ENCODE measurements around the gene CHMP3. TPM values are rescaled to one million over a fixed set of nuclear protein-coding genes. Genes with fewer than 3 reads are reported as not detected.

The CHMP3 gene
- total and polyA plus RNA-seq, 2 experiments from 2014 or later: 57.0 to 74.4 TPM

DNA sequence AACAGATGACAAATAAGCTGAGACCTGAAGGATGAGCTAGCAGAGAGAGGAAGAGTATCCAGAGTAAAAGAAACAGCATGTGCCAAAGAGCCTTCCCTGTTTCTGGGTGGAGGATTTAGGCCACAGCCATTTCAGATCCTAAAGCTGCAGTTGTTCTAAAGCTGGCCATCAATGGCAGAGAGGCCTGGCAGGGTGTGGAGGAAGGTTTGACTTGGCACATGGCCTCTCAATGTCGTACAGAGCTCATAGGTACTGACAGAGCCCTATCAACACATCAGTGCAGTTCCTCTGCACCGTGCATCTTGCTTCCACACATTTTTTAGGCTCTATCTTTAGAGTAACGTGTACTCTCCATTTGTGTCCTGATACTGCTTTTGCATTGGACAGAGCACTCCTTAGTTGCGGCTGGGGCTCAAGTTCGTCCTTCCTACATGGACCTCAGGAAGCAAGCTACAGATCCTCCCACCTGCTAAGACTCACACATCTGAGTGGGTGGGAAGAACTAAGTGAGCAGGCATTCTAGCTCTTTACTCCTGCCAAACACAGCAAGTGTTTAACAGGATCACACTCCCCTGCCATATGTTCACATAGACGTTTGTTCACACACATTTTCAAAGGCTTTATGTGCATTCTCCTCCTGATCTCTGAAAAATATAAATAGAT lies 3.0 kb upstream of the CHMP3 start:
- H3K9me2 ChIP-seq (replicated peaks; ENCODE audit: insufficient read depth): no peaks in the 10 kb centered on the region
- TF ChIP-seq EZH2 (IDR thresholded peaks at IDR 0.05; ENCODE audit: borderline replicate concordance): no peak
- no peak overlapping the region for H3K4me2 ChIP-seq
- 80% methylated on average over 6 of the region's 6 CpGs for WGBS (ENCODE audit: low lambda C conversion rate, missing lambda C conversion rate)
- peaks cover 14% of the 10 kb centered on the region for H3K79me2 ChIP-seq
- H3K27ac ChIP-seq: no peak overlapping the region
- no peaks in the 10 kb centered on the region for H4K20me1 ChIP-seq (ENCODE audit: insufficient read depth, poor library complexity, severe bottlenecking)
- DNase-seq (ENCODE audit: low spot score): no peak
- H3K9me3 ChIP-seq (ENCODE audit: low read depth): no peaks in the 10 kb centered on the region
- no peaks in the 10 kb centered on the region for H3K27me3 ChIP-seq
- H3K4me1 ChIP-seq (ENCODE audit: insufficient read depth): peaks cover 9% of the 10 kb centered on the region
- no peaks in the 10 kb centered on the region for H3K36me3 ChIP-seq (replicated peaks; ENCODE audit: insufficient read depth, low read depth)
- H3K4me3 ChIP-seq: no peak overlapping the region
- no peak overlapping the region for H2AFZ ChIP-seq

DNA sequence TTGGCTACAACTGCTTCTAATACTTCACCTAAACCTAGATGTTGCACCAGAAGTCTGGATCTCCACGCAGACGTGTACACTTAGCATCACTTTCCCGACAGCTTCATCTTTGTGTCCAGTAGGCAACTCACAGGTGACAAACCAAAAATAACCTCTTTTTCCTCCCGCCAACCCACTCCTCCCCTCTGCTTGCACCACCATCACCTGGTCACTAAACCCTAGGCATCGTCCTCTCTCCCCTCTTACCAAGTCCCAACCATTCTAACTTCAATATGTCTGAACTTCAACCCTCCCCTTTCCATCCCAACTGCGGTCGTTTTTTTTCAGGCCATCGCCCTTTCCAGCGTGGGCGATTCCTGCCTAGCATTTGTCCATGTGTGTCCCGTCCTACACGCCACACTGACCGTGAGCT lies 413 bp upstream of the CHMP3 start:
- Histone ChIP-seq H3K79me2 (peaks cover 40% of the 10 kb centered on the region), H3K9me2 (replicated peaks; ENCODE audit: insufficient read depth) (no peaks in the 10 kb centered on the region), H2AFZ (peak overlapping the region; percentile 50), H3K4me1 (ENCODE audit: insufficient read depth) (peaks cover 9% of the 10 kb centered on the region), H3K27ac (peak overlapping the region; percentile 99), H3K4me3 (no peak overlapping the region), H4K20me1 (ENCODE audit: insufficient read depth, poor library complexity, severe bottlenecking) (no peaks in the 10 kb centered on the region), H3K27me3 (no peaks in the 10 kb centered on the region), H3K4me2 (peak overlapping the region; percentile 70), H3K9me3 (ENCODE audit: low read depth) (no peaks in the 10 kb centered on the region), H3K36me3 (replicated peaks; ENCODE audit: insufficient read depth, low read depth) (no peaks in the 10 kb centered on the region)
- no peak for DNase-seq (ENCODE audit: low spot score)
- 85% methylated on average over 13 of the region's 13 CpGs for WGBS (ENCODE audit: low lambda C conversion rate, missing lambda C conversion rate)
- TF ChIP-seq EZH2phosphoT487 (IDR thresholded peaks at IDR 0.05; ENCODE audit: low read depth, severe bottlenecking, unreplicated experiment) (no peak), EZH2 (IDR thresholded peaks at IDR 0.05; ENCODE audit: borderline replicate concordance) (no peak)
- TF ChIP-seq, protein P1, sequence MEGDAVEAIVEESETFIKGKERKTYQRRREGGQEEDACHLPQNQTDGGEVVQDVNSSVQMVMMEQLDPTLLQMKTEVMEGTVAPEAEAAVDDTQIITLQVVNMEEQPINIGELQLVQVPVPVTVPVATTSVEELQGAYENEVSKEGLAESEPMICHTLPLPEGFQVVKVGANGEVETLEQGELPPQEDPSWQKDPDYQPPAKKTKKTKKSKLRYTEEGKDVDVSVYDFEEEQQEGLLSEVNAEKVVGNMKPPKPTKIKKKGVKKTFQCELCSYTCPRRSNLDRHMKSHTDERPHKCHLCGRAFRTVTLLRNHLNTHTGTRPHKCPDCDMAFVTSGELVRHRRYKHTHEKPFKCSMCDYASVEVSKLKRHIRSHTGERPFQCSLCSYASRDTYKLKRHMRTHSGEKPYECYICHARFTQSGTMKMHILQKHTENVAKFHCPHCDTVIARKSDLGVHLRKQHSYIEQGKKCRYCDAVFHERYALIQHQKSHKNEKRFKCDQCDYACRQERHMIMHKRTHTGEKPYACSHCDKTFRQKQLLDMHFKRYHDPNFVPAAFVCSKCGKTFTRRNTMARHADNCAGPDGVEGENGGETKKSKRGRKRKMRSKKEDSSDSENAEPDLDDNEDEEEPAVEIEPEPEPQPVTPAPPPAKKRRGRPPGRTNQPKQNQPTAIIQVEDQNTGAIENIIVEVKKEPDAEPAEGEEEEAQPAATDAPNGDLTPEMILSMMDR (IDR thresholded peaks at IDR 0.05; ENCODE audit: poor library complexity): no peak

DNA sequence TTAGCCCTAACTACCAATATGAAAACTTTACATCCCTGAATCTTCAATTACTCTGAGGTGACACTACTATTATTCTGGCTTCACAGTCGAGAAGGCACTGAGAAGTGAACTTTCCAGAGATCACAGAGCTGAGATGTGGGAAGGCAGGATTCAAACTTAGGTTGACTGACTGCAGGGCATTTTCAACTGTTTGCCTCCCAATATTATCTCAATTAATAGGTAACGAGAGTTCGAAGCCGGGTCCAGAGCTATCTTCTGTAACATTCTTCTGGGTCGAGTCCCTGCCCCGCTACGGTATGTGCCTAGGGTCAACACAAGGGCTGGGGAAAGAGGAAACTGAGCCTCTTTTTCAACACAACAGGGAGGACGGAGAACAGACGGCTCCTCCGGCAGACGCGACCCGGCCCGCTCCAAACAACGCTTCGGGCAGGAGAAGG lies 740 bp downstream of the CHMP3 start:
- Histone ChIP-seq H3K36me3 (replicated peaks; ENCODE audit: insufficient read depth, low read depth) (no peaks in the 10 kb centered on the region), H3K4me3 (peak overlapping the region; percentile 92), H2AFZ (peak overlapping the region; percentile 87), H3K9me2 (replicated peaks; ENCODE audit: insufficient read depth) (no peaks in the 10 kb centered on the region), H3K79me2 (peaks cover 51% of the 10 kb centered on the region), H3K4me1 (ENCODE audit: insufficient read depth) (peaks cover 9% of the 10 kb centered on the region), H3K9me3 (ENCODE audit: low read depth) (no peaks in the 10 kb centered on the region), H4K20me1 (ENCODE audit: insufficient read depth, poor library complexity, severe bottlenecking) (no peaks in the 10 kb centered on the region), H3K27me3 (no peaks in the 10 kb centered on the region), H3K27ac (peak overlapping the region; percentile 99), H3K4me2 (peak overlapping the region; percentile 92)
- TF ChIP-seq EZH2 (IDR thresholded peaks at IDR 0.05; ENCODE audit: borderline replicate concordance): no peak
- no peak for TF ChIP-seq EZH2phosphoT487 (IDR thresholded peaks at IDR 0.05; ENCODE audit: low read depth, severe bottlenecking, unreplicated experiment)
- TF ChIP-seq, protein P1 (IDR thresholded peaks at IDR 0.05; ENCODE audit: poor library complexity): no peak
- 7% methylated on average over 15 of the region's 16 CpGs for WGBS (ENCODE audit: low lambda C conversion rate, missing lambda C conversion rate)
- DNase-seq (ENCODE audit: low spot score): no peak

DNA sequence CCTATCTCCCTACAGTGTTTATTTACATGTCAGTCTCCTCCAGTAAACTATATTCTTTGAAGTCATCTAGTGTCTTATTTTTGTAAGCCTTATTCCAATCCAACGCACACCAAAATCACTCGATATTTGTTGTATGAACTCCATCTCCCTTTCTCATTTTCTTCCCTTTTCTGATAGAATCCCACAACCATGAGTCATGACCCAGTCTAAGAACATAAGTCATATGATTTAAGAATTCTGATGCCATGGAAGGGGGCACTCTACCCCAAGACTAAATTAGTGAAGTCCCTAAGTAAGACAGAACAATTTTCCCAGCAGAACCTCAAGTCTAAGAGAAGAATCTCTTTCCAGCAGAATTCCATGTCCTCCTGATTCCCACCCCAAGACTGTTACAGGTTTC lies 5.4 kb downstream of the CHMP3 start:
- Histone ChIP-seq H4K20me1 (ENCODE audit: insufficient read depth, poor library complexity, severe bottlenecking) (no peaks in the 10 kb centered on the region), H2AFZ (no peak overlapping the region), H3K9me3 (ENCODE audit: low read depth) (no peaks in the 10 kb centered on the region), H3K27me3 (no peaks in the 10 kb centered on the region), H3K36me3 (replicated peaks; ENCODE audit: insufficient read depth, low read depth) (no peaks in the 10 kb centered on the region), H3K4me2 (no peak overlapping the region), H3K4me1 (ENCODE audit: insufficient read depth) (peaks cover 9% of the 10 kb centered on the region), H3K27ac (no peak overlapping the region), H3K79me2 (peaks cover 98% of the 10 kb centered on the region), H3K4me3 (no peak overlapping the region), H3K9me2 (replicated peaks; ENCODE audit: insufficient read depth) (no peaks in the 10 kb centered on the region)
- no peak for DNase-seq (ENCODE audit: low spot score)
- WGBS (ENCODE audit: low lambda C conversion rate, missing lambda C conversion rate): 100% methylated on average over 2 of the region's 2 CpGs
- TF ChIP-seq EZH2 (IDR thresholded peaks at IDR 0.05; ENCODE audit: borderline replicate concordance) (no peak), EZH2phosphoT487 (IDR thresholded peaks at IDR 0.05; ENCODE audit: low read depth, severe bottlenecking, unreplicated experiment) (no peak)
- TF ChIP-seq, protein P1 (IDR thresholded peaks at IDR 0.05; ENCODE audit: poor library complexity): no peak

Measured in hepatocyte (in vitro differentiated cells).